ENCODE data around the gene VRK2.

DNA sequence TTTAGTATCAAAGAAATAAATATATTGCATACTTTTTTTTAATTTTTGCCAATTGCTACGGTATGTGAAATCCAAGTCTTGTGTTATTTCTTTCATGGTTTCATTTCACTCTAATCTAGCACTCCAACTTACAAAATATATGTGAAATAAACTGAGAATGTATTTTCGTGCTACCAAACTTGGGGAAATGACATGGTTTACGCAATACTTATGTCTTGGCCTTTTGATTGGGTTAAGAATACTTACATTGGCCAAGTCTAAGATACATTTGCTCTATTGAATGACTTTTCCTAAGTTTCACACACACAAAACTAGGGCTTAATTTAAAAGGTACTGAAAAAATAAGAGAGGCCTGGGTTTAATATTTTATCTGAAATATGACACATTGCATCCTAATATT, 80.5 kb downstream of the VRK2 start:
- TF ChIP-seq POLR2AphosphoS5 (IDR thresholded peaks at IDR 0.05; ENCODE audit: low read depth) (no peak), EZH2 (IDR thresholded peaks at IDR 0.05; ENCODE audit: low read depth, unreplicated experiment) (no peak), EZH2phosphoT487 (IDR thresholded peaks at IDR 0.05; ENCODE audit: unreplicated experiment) (no peak), ZNF114 (CRISPR knock-in tag; IDR thresholded peaks at IDR 0.05) (no peak), CREB1 (CRISPR knock-in tag; IDR thresholded peaks at IDR 0.05; ENCODE audit: low read depth) (no peak), ZNF331 (CRISPR knock-in tag; IDR thresholded peaks at IDR 0.05; ENCODE audit: low read depth) (no peak)
- TF ChIP-seq, protein P1, sequence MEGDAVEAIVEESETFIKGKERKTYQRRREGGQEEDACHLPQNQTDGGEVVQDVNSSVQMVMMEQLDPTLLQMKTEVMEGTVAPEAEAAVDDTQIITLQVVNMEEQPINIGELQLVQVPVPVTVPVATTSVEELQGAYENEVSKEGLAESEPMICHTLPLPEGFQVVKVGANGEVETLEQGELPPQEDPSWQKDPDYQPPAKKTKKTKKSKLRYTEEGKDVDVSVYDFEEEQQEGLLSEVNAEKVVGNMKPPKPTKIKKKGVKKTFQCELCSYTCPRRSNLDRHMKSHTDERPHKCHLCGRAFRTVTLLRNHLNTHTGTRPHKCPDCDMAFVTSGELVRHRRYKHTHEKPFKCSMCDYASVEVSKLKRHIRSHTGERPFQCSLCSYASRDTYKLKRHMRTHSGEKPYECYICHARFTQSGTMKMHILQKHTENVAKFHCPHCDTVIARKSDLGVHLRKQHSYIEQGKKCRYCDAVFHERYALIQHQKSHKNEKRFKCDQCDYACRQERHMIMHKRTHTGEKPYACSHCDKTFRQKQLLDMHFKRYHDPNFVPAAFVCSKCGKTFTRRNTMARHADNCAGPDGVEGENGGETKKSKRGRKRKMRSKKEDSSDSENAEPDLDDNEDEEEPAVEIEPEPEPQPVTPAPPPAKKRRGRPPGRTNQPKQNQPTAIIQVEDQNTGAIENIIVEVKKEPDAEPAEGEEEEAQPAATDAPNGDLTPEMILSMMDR (conservative IDR thresholded peaks at IDR 0.05; ENCODE audit: low read depth in 2 of 2): no peak
- TF ChIP-seq, protein P2, sequence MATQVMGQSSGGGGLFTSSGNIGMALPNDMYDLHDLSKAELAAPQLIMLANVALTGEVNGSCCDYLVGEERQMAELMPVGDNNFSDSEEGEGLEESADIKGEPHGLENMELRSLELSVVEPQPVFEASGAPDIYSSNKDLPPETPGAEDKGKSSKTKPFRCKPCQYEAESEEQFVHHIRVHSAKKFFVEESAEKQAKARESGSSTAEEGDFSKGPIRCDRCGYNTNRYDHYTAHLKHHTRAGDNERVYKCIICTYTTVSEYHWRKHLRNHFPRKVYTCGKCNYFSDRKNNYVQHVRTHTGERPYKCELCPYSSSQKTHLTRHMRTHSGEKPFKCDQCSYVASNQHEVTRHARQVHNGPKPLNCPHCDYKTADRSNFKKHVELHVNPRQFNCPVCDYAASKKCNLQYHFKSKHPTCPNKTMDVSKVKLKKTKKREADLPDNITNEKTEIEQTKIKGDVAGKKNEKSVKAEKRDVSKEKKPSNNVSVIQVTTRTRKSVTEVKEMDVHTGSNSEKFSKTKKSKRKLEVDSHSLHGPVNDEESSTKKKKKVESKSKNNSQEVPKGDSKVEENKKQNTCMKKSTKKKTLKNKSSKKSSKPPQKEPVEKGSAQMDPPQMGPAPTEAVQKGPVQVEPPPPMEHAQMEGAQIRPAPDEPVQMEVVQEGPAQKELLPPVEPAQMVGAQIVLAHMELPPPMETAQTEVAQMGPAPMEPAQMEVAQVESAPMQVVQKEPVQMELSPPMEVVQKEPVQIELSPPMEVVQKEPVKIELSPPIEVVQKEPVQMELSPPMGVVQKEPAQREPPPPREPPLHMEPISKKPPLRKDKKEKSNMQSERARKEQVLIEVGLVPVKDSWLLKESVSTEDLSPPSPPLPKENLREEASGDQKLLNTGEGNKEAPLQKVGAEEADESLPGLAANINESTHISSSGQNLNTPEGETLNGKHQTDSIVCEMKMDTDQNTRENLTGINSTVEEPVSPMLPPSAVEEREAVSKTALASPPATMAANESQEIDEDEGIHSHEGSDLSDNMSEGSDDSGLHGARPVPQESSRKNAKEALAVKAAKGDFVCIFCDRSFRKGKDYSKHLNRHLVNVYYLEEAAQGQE (IDR thresholded peaks at IDR 0.05; ENCODE audit: unreplicated experiment): no peak

Measured in GM23338 (cell line).